ENCODE data around the gene SMYD4. TPM values are rescaled to one million over a fixed set of nuclear protein-coding genes. Genes with fewer than 3 reads are reported as not detected.

The SMYD4 gene
- total RNA-seq, result 10 to 100 TPM; 31.2 to 31.5 TPM
- polyA plus RNA-seq, result 10 to 100 TPM in 1 of 2 donors, 1 to 10 TPM in 1; 3.1 to 20.3 TPM

DNA sequence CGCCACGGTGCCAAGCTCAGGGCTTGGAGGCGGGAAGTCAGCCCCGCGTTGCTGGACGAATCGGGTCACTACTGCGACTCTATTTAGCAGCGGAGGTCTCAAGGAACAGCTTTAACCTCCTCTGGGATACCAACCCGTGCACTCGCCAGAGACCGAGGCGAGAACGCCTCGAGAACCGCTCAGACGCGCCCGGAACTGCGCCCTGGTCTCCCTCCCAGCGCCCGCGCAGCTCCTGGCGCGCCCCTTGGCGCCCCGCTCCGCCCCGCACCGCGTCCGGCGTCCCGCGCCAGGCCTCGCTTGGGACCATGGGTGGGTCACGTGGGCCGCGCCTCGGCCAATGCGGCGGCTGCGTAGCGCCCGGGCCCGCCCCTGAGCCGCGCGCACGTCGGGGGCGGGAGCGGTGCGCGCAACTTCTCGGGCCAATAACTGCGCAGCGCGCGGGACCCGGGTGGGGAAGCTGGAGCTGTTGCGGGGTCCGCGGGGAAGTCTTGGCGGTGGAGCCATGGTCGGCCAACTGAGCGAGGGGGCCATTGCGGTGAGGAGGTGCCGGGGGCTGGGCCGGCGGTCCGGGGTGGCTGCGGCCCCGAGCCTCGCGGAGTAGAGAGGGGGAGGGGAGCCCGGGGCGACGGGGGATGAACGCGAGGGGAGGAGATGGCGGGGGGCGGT lies at the start of gene SMYD4, which contains the start of gene RPA1:
Gene SMYD4 (minus strand): TSS at position 311 of the 666 bp plus-strand sequence. CDS start 1,908 bp downstream, outside the sequence.
Gene RPA1 (plus strand): TSS at position 414 of the 666 bp plus-strand sequence. CDS start 89 bp downstream, at position 503.
- H3K36me3 Mint-ChIP-seq, result peaks cover 18 to 35% of the 10 kb centered on the region in 2 donors
- ChIA-PET POLR2A (ENCODE audit: partially characterized antibody) (interaction anchor here (0.6 to 2.6 kb wide), 20 partner anchors 9 to 572 kb away, joined by 3 to 29 read pairs (median 4); partner anchors contain the start of genes PRPF8, RILP, RTN4RL1 and WDR81), CTCF (ENCODE audit: partially characterized antibody) (interaction anchor here (1.1 to 2.1 kb wide), 3 partner anchors 36 to 110 kb away, joined by 3 to 6 read pairs (median 4); no protein-coding TSS in a partner anchor)
- Histone ChIP-seq H3K4me1 (ENCODE audit: insufficient read depth, low read length) (peaks cover 59% of the 10 kb centered on the region), H3K27me3 (ENCODE audit: insufficient read depth, low read length) (no peaks in the 10 kb centered on the region), H3K9me3 (ENCODE audit: control insufficient read depth in 1 of 2, low read length in 2 of 2) (no peaks in the 10 kb centered on the region), H3K27ac (ENCODE audit: low read depth, low read length) (peak within 1 kb of the TSS; percentile 67), H3K4me3 (ENCODE audit: low read length in 2 of 2) (peak within 1 kb of the TSS; percentile 58 to 73), H3K36me3 (ENCODE audit: insufficient read depth, low read length) (no peaks in the 10 kb centered on the region)
- peaks cover 33 to 70% (median 52%) of the 10 kb centered on the region in 4 donors for H3K4me1 Mint-ChIP-seq
- DNase-seq, result peak; percentile 87 to 91 (median 88)
- H3K9me3 Mint-ChIP-seq, result no peaks in the 10 kb centered on the region
- H3K27ac Mint-ChIP-seq, result peak within 1 kb of the TSS; percentile 89 to 99 (median 97)
- no peaks in the 10 kb centered on the region for H3K27me3 Mint-ChIP-seq
- intact Hi-C loops (cut with micrococcal nuclease), result loop anchor here (1.0 to 5.0 kb wide), 4 partner anchors 43 to 213 kb away; partner anchors contain the start of genes OVCA2 and PRPF8
- H3K4me3 Mint-ChIP-seq, result peak within 1 kb of the TSS; percentile 92 to 99 (median 97)

GRCh38 chr17:1878419-1879121 lies 48.9 kb upstream of the SMYD4 start:
- no peak overlapping the region for H3K4me3 ChIP-seq (ENCODE audit: low read length in 2 of 2)
- intact Hi-C loops (cut with micrococcal nuclease), result no loop called here
- peaks cover 68% of the 10 kb centered on the region for H3K36me3 ChIP-seq (ENCODE audit: insufficient read depth, low read length)
- CTCF ChIA-PET (ENCODE audit: partially characterized antibody), result interaction anchor here (1.2 to 1.8 kb wide), 3 partner anchors 18 to 176 kb away, joined by 3 to 4 read pairs (median 3); partner anchors contain the start of gene HIC1
- no peak overlapping the region for H3K4me3 Mint-ChIP-seq
- no peaks in the 10 kb centered on the region for H3K27me3 ChIP-seq (ENCODE audit: insufficient read depth, low read length)
- H3K4me1 ChIP-seq (ENCODE audit: insufficient read depth, low read length), result peaks cover 15% of the 10 kb centered on the region
- peaks cover 10 to 28% (median 12%) of the 10 kb centered on the region in 4 donors for H3K4me1 Mint-ChIP-seq
- no peaks in the 10 kb centered on the region for H3K9me3 ChIP-seq (ENCODE audit: control insufficient read depth in 1 of 2, low read length in 2 of 2)
- DNase-seq, result no peak
- no peaks in the 10 kb centered on the region for H3K9me3 Mint-ChIP-seq
- peak overlapping the region in 3 of 7 donors; percentile 47 to 77 (median 72) for H3K27ac Mint-ChIP-seq
- H3K27me3 Mint-ChIP-seq, result no peaks in the 10 kb centered on the region
- H3K36me3 Mint-ChIP-seq, result peaks cover 66 to 71% of the 10 kb centered on the region in 2 donors
- POLR2A ChIA-PET (ENCODE audit: partially characterized antibody), result interaction anchor here (1.0 kb wide), 1 partner anchor 8 kb away, joined by 5 read pairs; no protein-coding TSS in a partner anchor
- H3K27ac ChIP-seq (ENCODE audit: low read depth, low read length), result no peak overlapping the region

GRCh38 chr17:1875597-1875996 lies 45.9 kb upstream of the SMYD4 start:
- intact Hi-C loops (cut with micrococcal nuclease), result no loop called here
- Histone ChIP-seq H3K4me3 (ENCODE audit: low read length in 2 of 2) (no peak overlapping the region), H3K36me3 (ENCODE audit: insufficient read depth, low read length) (peaks cover 53% of the 10 kb centered on the region), H3K27ac (ENCODE audit: low read depth, low read length) (no peak overlapping the region), H3K27me3 (ENCODE audit: insufficient read depth, low read length) (no peaks in the 10 kb centered on the region), H3K4me1 (ENCODE audit: insufficient read depth, low read length) (peaks cover 45% of the 10 kb centered on the region), H3K9me3 (ENCODE audit: control insufficient read depth in 1 of 2, low read length in 2 of 2) (no peaks in the 10 kb centered on the region)
- Mint-ChIP-seq H3K27me3 (no peaks in the 10 kb centered on the region), H3K4me1 (peaks cover 35 to 57% (median 40%) of the 10 kb centered on the region in 4 donors), H3K36me3 (peaks cover 59 to 60% of the 10 kb centered on the region in 2 donors), H3K9me3 (no peaks in the 10 kb centered on the region), H3K27ac (peak overlapping the region in 1 of 7 donors; percentile 10), H3K4me3 (no peak overlapping the region)
- no peak for DNase-seq
- ChIA-PET CTCF (ENCODE audit: partially characterized antibody) (no interaction called here), POLR2A (ENCODE audit: partially characterized antibody) (interaction anchor here (0.9 kb wide), 1 partner anchor 159 kb away, joined by 3 read pairs; no protein-coding TSS in a partner anchor)

GRCh38 chr17:1873418-1873817 lies 43.7 kb upstream of the SMYD4 start:
- H3K27ac ChIP-seq (ENCODE audit: low read depth, low read length), result peak overlapping the region; percentile 65
- H3K36me3 ChIP-seq (ENCODE audit: insufficient read depth, low read length), result peaks cover 31% of the 10 kb centered on the region
- Mint-ChIP-seq H3K36me3 (peaks cover 39 to 43% of the 10 kb centered on the region in 2 donors), H3K27me3 (no peaks in the 10 kb centered on the region), H3K27ac (peak overlapping the region; percentile 84 to 99 (median 98)), H3K9me3 (no peaks in the 10 kb centered on the region), H3K4me1 (peaks cover 44 to 71% (median 54%) of the 10 kb centered on the region in 4 donors), H3K4me3 (peak overlapping the region; percentile 54 to 85 (median 76))
- ChIA-PET POLR2A (ENCODE audit: partially characterized antibody) (no interaction called here), CTCF (ENCODE audit: partially characterized antibody) (interaction anchor here (1.4 kb wide), 1 partner anchor 8 kb away, joined by 8 read pairs; no protein-coding TSS in a partner anchor)
- peaks cover 62% of the 10 kb centered on the region for H3K4me1 ChIP-seq (ENCODE audit: insufficient read depth, low read length)
- no peak overlapping the region for H3K4me3 ChIP-seq (ENCODE audit: low read length in 2 of 2)
- H3K27me3 ChIP-seq (ENCODE audit: insufficient read depth, low read length), result no peaks in the 10 kb centered on the region
- no peaks in the 10 kb centered on the region for H3K9me3 ChIP-seq (ENCODE audit: control insufficient read depth in 1 of 2, low read length in 2 of 2)
- intact Hi-C loops (cut with micrococcal nuclease), result loop anchor here (5.0 kb wide), 2 partner anchors 41 to 149 kb away; partner anchors contain the start of gene RPA1
- peak in 2 of 5 donors; percentile 19 to 29 for DNase-seq

DNA sequence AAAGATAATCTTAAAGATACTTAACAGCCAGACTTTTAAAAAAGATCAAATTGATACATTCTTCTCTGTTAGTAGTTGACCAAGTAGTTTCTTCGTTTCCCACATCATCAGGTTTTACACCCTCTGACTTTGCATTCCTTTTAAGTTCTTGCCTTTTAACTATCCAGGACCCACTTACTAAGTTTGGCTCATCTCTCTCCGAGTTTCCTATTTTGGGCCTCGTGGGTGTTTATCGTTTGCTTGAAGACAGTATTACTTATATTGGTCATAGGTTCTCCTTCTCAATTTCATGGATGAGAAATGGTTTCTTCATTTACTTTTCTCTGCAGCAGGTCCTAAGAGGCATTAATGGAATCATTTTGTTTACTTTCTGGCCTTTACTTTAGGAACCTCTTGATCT lies 43.3 kb upstream of the SMYD4 start:
- no peaks in the 10 kb centered on the region for H3K27me3 ChIP-seq (ENCODE audit: insufficient read depth, low read length)
- H3K27ac ChIP-seq (ENCODE audit: low read depth, low read length), result peak overlapping the region; percentile 65
- peaks cover 29% of the 10 kb centered on the region for H3K36me3 ChIP-seq (ENCODE audit: insufficient read depth, low read length)
- CTCF ChIA-PET (ENCODE audit: partially characterized antibody), result interaction anchor here (1.3 kb wide), 1 partner anchor 9 kb away, joined by 6 read pairs; no protein-coding TSS in a partner anchor
- Mint-ChIP-seq H3K27me3 (no peaks in the 10 kb centered on the region), H3K27ac (peak overlapping the region; percentile 84 to 99 (median 98)), H3K4me1 (peaks cover 44 to 73% (median 54%) of the 10 kb centered on the region in 4 donors), H3K4me3 (peak overlapping the region; percentile 54 to 85 (median 76)), H3K9me3 (no peaks in the 10 kb centered on the region), H3K36me3 (peaks cover 35 to 39% of the 10 kb centered on the region in 2 donors)
- H3K9me3 ChIP-seq (ENCODE audit: control insufficient read depth in 1 of 2, low read length in 2 of 2), result no peaks in the 10 kb centered on the region
- POLR2A ChIA-PET (ENCODE audit: partially characterized antibody), result interaction anchor here (0.7 kb wide), 1 partner anchor 9 kb away, joined by 3 read pairs; no protein-coding TSS in a partner anchor
- no peak overlapping the region for H3K4me3 ChIP-seq (ENCODE audit: low read length in 2 of 2)
- no peak for DNase-seq
- intact Hi-C loops (cut with micrococcal nuclease), result loop anchor here (5.0 kb wide), 2 partner anchors 41 to 149 kb away; partner anchors contain the start of gene RPA1
- peaks cover 62% of the 10 kb centered on the region for H3K4me1 ChIP-seq (ENCODE audit: insufficient read depth, low read length)

DNA sequence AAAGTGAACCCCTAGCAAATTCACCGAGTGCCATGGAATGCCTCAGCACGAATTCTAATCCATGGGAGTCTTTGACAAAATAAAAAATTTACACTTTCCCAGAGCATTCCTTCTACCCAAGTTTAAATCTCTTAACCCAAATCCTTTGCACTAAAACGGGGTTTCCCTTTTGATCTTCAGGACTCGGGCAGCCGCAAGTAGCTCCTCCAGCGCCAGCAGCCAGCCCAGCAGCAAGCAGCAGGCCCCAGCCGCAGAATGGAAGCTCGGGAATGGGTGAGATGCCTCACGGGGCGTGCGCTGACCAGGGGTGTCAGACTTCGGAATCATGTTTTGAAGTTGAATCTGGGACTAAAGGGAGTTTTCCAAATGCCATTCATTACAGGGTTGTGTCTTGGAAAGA lies 42.6 kb upstream of the SMYD4 start:
- CTCF ChIA-PET (ENCODE audit: partially characterized antibody), result interaction anchor here (1.3 kb wide), 1 partner anchor 9 kb away, joined by 6 read pairs; no protein-coding TSS in a partner anchor
- H3K36me3 ChIP-seq (ENCODE audit: insufficient read depth, low read length), result peaks cover 22% of the 10 kb centered on the region
- peak overlapping the region; percentile 65 for H3K27ac ChIP-seq (ENCODE audit: low read depth, low read length)
- H3K27ac Mint-ChIP-seq, result peak overlapping the region; percentile 92 to 99 (median 98)
- peak overlapping the region; percentile 75 to 88 (median 84) for H3K4me3 Mint-ChIP-seq
- H3K4me1 ChIP-seq (ENCODE audit: insufficient read depth, low read length), result peaks cover 62% of the 10 kb centered on the region
- POLR2A ChIA-PET (ENCODE audit: partially characterized antibody), result interaction anchor here (0.7 to 2.3 kb wide), 3 partner anchors 10 to 156 kb away, joined by 3 to 16 read pairs (median 4); no protein-coding TSS in a partner anchor
- peak in 2 of 5 donors; percentile 22 to 51 for DNase-seq
- H3K27me3 ChIP-seq (ENCODE audit: insufficient read depth, low read length), result no peaks in the 10 kb centered on the region
- H3K9me3 Mint-ChIP-seq, result no peaks in the 10 kb centered on the region
- H3K9me3 ChIP-seq (ENCODE audit: control insufficient read depth in 1 of 2, low read length in 2 of 2), result no peaks in the 10 kb centered on the region
- no peak overlapping the region for H3K4me3 ChIP-seq (ENCODE audit: low read length in 2 of 2)
- no peaks in the 10 kb centered on the region for H3K27me3 Mint-ChIP-seq
- H3K36me3 Mint-ChIP-seq, result peaks cover 28 to 34% of the 10 kb centered on the region in 2 donors
- H3K4me1 Mint-ChIP-seq, result peaks cover 44 to 75% (median 54%) of the 10 kb centered on the region in 4 donors
- intact Hi-C loops (cut with micrococcal nuclease), result loop anchor here (5.0 kb wide), 2 partner anchors 40 to 150 kb away; partner anchors contain the start of gene RPA1

Measured in CD4-positive, alpha-beta memory T cell (primary cell).